HCT116 (cell line): ENCODE data around the gene NECTIN3. TPM values are rescaled to one million over a fixed set of nuclear protein-coding genes. Genes with fewer than 3 reads are reported as not detected.

Experiments used
- ATAC-seq: fragments of 200-7000 bp; cut with Tn5 transposase; 2 replicates; pipeline ENCODE4 v1.9.1; 2020; ENCODE audit warnings: mild to moderate bottlenecking, moderate library complexity
- BruUV-seq: library from RNA; stranded (reverse); fragments of 400-500 nt; replicated peaks from 2 replicates; lab custom pipeline; 2021; lab: Mats Ljungman, UMichigan
- CTCF ChIA-PET: fragments of 300-600 bp; sonication (Branson Sonifier 250); formaldehyde crosslinking; loops from one replicate; lab custom pipeline; 2021; ENCODE audit warnings: antibody characterized with exemption; lab: Charles Lee
- POLR2A ChIA-PET: fragments of 300-600, 350-600 bp; sonication (Branson Sonifier 250); formaldehyde crosslinking; loops from one replicate; lab custom pipeline; 2021; ENCODE audit warnings: antibody characterized with exemption; lab: Charles Lee
- RAD21 ChIA-PET, 2 experiments: fragments of 300-600 bp; sonication (Branson Sonifier 250); formaldehyde crosslinking; loops; one replicate each; lab custom pipeline; 2023; ENCODE audit warnings: low total read pairs in 2 of 2; ENCODE audit not compliant: uncharacterized antibody in 2 of 2, unreplicated experiment in 2 of 2, low non-redundant PET in 1 of 2; lab: Charles Lee
- DNase-seq: peaks from one replicate; pipeline ENCODE4 v3.0.0-alpha.2; 2010; ENCODE audit warnings: low read depth, low spot score
- H2AFZ ChIP-seq: fragments of 200-600 bp; shearing (Covaris generic), sonication (generic); 2 replicates; pipeline ENCODE4 v1.6.1; 2017; ENCODE audit warnings: low read depth, mixed run types, mixed read lengths, antibody characterized with exemption, low read length; ENCODE audit not compliant: poor library complexity, severe bottlenecking
- H3K27ac ChIP-seq: 2 replicates; pipeline ENCODE4 v1.5.1; 2012; ENCODE audit warnings: low read depth, low read length
- H3K27me3 ChIP-seq: fragments of 200-600 bp; sonication (generic); 2 replicates; pipeline ENCODE4 v1.6.1; 2016; ENCODE audit warnings: mixed run types, low read length, mixed read lengths; ENCODE audit not compliant: insufficient read depth
- H3K36me3 ChIP-seq, 2 experiments: fragments of 200-500 bp in 1 of 2; fragments of 200-600 bp in 1 of 2; sonication (Bioruptor generic) in 1 of 2; sonication (generic) in 1 of 2; 2 replicates each; pipeline versions ENCODE4 v1.5.1 to v1.6.1; 2014 to 2016; ENCODE audit warnings: low read length in 2 of 2, inconsistent platforms in 1 of 2, mixed read lengths in 1 of 2, mixed run types in 1 of 2; ENCODE audit not compliant: insufficient read depth in 2 of 2, control insufficient read depth in 1 of 2
- H3K4me1 ChIP-seq, 2 experiments: fragments of 200-600 bp in 1 of 2; sonication (generic) in 1 of 2; 2 replicates each; pipeline versions ENCODE4 v1.5.1 to v1.6.1; 2012 to 2017; ENCODE audit warnings: low read length in 2 of 2, inconsistent platforms in 1 of 2, mild to moderate bottlenecking in 1 of 2, mixed read lengths in 1 of 2, mixed run types in 1 of 2, moderate library complexity in 1 of 2; ENCODE audit not compliant: insufficient read depth in 2 of 2, control insufficient read depth in 1 of 2
- H3K4me2 ChIP-seq: fragments of 200-600 bp; sonication (generic); 2 replicates; pipeline ENCODE4 v1.6.1; 2017; ENCODE audit warnings: mixed run types, low read length, mixed read lengths
- H3K4me3 ChIP-seq, 2 experiments: fragments of 200-600 bp in 1 of 2; sonication (generic) in 1 of 2; replicated peaks in 1 of 2; 2 replicates each; pipeline ENCODE4 v1.5.1; 2011 to 2016; ENCODE audit warnings: low read length in 2 of 2, control low read depth in 1 of 2, low read depth in 1 of 2, mild to moderate bottlenecking in 1 of 2, mixed read lengths in 1 of 2, mixed run types in 1 of 2
- H3K79me2 ChIP-seq: fragments of 200-600 bp; sonication (generic); 2 replicates; pipeline ENCODE4 v1.6.1; 2017; ENCODE audit warnings: mild to moderate bottlenecking, mixed run types, low read length, moderate library complexity, mixed read lengths; ENCODE audit not compliant: insufficient read depth
- H3K9ac ChIP-seq: fragments of 200-600 bp; sonication (generic); 2 replicates; pipeline ENCODE4 v1.6.1; 2016; ENCODE audit warnings: low read length, mixed read lengths
- H3K9me2 ChIP-seq: fragments of 200-600 bp; sonication (generic), shearing (Covaris generic); 2 replicates; pipeline ENCODE4 v1.6.1; 2017; ENCODE audit warnings: mixed run types, mild to moderate bottlenecking, moderate library complexity; ENCODE audit not compliant: insufficient read depth
- H3K9me3 ChIP-seq, 2 experiments: fragments of 200-500 bp in 1 of 2; fragments of 200-600 bp in 1 of 2; sonication (Bioruptor generic) in 1 of 2; sonication (generic) in 1 of 2; 2 replicates each; pipeline ENCODE4 v1.6.1; 2014 to 2017; ENCODE audit warnings: low read length in 2 of 2, mixed read lengths in 2 of 2, inconsistent platforms in 1 of 2, low read depth in 1 of 2, mild to moderate bottlenecking in 1 of 2, mixed run types in 1 of 2, moderate library complexity in 1 of 2; ENCODE audit not compliant: control insufficient read depth in 1 of 2, insufficient read depth in 1 of 2
- H4K20me1 ChIP-seq: fragments of 200-600 bp; sonication (generic), shearing (Covaris generic); 2 replicates; pipeline ENCODE4 v1.6.1; 2017; ENCODE audit warnings: mixed run types, mild to moderate bottlenecking, moderate library complexity; ENCODE audit not compliant: insufficient read depth
- ATF3 ChIP-seq: IDR thresholded peaks from 2 replicates; pipeline ENCODE4 v1.6.1; 2012
- CBX3 ChIP-seq: IDR thresholded peaks from 2 replicates; pipeline ENCODE4 v1.6.1; 2012; ENCODE audit warnings: low read depth
- CEBPB ChIP-seq: IDR thresholded peaks from 2 replicates; pipeline ENCODE4 v1.6.1; 2012; ENCODE audit warnings: low read depth
- CTCF ChIP-seq, 3 experiments: fragments of 200-600 bp in 1 of 3; sonication (generic) in 1 of 3; IDR thresholded peaks in 2 of 3; conservative IDR thresholded peaks in 1 of 3; 2 replicates each; pipeline ENCODE4 v1.5.1; 2012 to 2017; ENCODE audit warnings: low read depth in 2 of 3, low read length in 2 of 3, antibody characterized with exemption in 1 of 3, borderline replicate concordance in 1 of 3, control low read depth in 1 of 3, mild to moderate bottlenecking in 1 of 3, mixed read lengths in 1 of 3, mixed run types in 1 of 3, moderate library complexity in 1 of 3; ENCODE audit not compliant: insufficient read depth in 1 of 3
- EGR1 ChIP-seq: IDR thresholded peaks from 2 replicates; pipeline ENCODE4 v1.6.1; 2012; ENCODE audit warnings: low read depth
- EZH2 ChIP-seq: fragments of 200-600 bp; sonication (generic); IDR thresholded peaks from 2 replicates; pipeline ENCODE4 v1.6.1; 2017; ENCODE audit warnings: antibody characterized with exemption, mixed run types
- EZH2phosphoT487 ChIP-seq: fragments of 200-600 bp; IDR thresholded peaks from 2 replicates; pipeline ENCODE4 v1.6.1; 2018; ENCODE audit warnings: antibody characterized with exemption, borderline replicate concordance
- FOSL1 ChIP-seq: IDR thresholded peaks from 2 replicates; pipeline ENCODE4 v1.6.1; 2012; ENCODE audit warnings: low read depth
- POLR2A ChIP-seq: IDR thresholded peaks from 2 replicates; pipeline ENCODE4 v1.7.0; 2011; ENCODE audit warnings: borderline replicate concordance; ENCODE audit not compliant: insufficient read depth, insufficient read length; ENCODE audit errors: extremely low read depth
- POLR2AphosphoS5 ChIP-seq: IDR thresholded peaks from 2 replicates; pipeline ENCODE4 v1.6.1; 2011; ENCODE audit warnings: mild to moderate bottlenecking, low read depth, low read length, moderate library complexity
- RAD21 ChIP-seq: IDR thresholded peaks from 2 replicates; pipeline ENCODE4 v1.6.1; 2012; ENCODE audit warnings: low read depth, mild to moderate bottlenecking
- REST ChIP-seq: IDR thresholded peaks from 2 replicates; pipeline ENCODE4 v1.6.1; 2012; ENCODE audit warnings: low read depth
- SIN3A ChIP-seq: IDR thresholded peaks from 2 replicates; pipeline ENCODE4 v1.6.1; 2012; ENCODE audit warnings: low read depth
- ZFX ChIP-seq: fragments of 450-650 bp; IDR thresholded peaks from 2 replicates; pipeline ENCODE4 v1.6.1; 2017
- intact Hi-C: fragments of 100-400 bp; cut with micrococcal nuclease; formaldehyde crosslinking; loops from 2 replicates; pipeline ENCODE4 v1.10.0; 2022
- total RNA-seq: library from RNA; stranded (reverse); gene quantifications from one replicate; pipeline ENCODE4 v1.2.1, GENCODE V29; 2021; ENCODE audit not compliant: unreplicated experiment

NECTIN3 gene
- total RNA-seq, 1 experiment from 2014 or later: 93.6 TPM

GRCh38 chr3:111237946-111238345, 166.3 kb downstream of the NECTIN3 start (continued):
- TF ChIP-seq REST: no peak
- no peak for TF ChIP-seq CEBPB
- TF ChIP-seq CBX3: no peak
- no peak for TF ChIP-seq EZH2
- no peak for TF ChIP-seq EZH2phosphoT487
- TF ChIP-seq FOSL1: no peak
- TF ChIP-seq POLR2A: no peak
- no peak for TF ChIP-seq EGR1

GRCh38 chr3:111238885-111239284, 167.3 kb downstream of the NECTIN3 start:
- Histone ChIP-seq H3K4me2 (no peak overlapping the region), H3K27ac (no peak overlapping the region), H3K9me2 (no peaks in the 10 kb centered on the region), H3K36me3 (no peaks in the 10 kb centered on the region), H3K9ac (no peak overlapping the region), H2AFZ (no peak overlapping the region), H3K4me1 (no peaks in the 10 kb centered on the region), H3K27me3 (no peaks in the 10 kb centered on the region), H3K4me3 (no peak overlapping the region)
- POLR2A ChIA-PET: no interaction called here
- ATAC-seq: no peak
- CTCF ChIA-PET: no interaction called here
- BruUV-seq: no TSS peak
- no peak for DNase-seq
- no peak for TF ChIP-seq SIN3A
- TF ChIP-seq ATF3: no peak
- no peak for TF ChIP-seq FOSL1
- TF ChIP-seq ZFX: no peak
- TF ChIP-seq EGR1: no peak
- no peak for TF ChIP-seq CTCF (IDR thresholded peaks at IDR 0.05 in 2 of 3, conservative IDR thresholded peaks at IDR 0.05 in 1 of 3; ENCODE audit: borderline replicate concordance in 1 of 3, insufficient read depth in 1 of 3, low read depth in 2 of 3, low read length in 2 of 3)
- no peak for TF ChIP-seq RAD21
- no peak for TF ChIP-seq POLR2AphosphoS5
- no peak for TF ChIP-seq EZH2phosphoT487
- TF ChIP-seq, all 23 proteins: peak for 0
- RAD21 ChIA-PET: no interaction called here
- H3K9me3 ChIP-seq: peaks cover 0 to 5% of the 10 kb centered on the region in 2 experiments; a peak in 1 of 4 replicates
- H3K79me2 ChIP-seq: no peaks in the 10 kb centered on the region
- no peaks in the 10 kb centered on the region for H4K20me1 ChIP-seq
- intact Hi-C loops: no loop called here
